ENCODE results near the gene DLGAP1. TPM values are rescaled to one million over a fixed set of nuclear protein-coding genes. Genes with fewer than 3 reads are reported as not detected.

The DLGAP1 gene
- total and polyA plus RNA-seq, 10 of the 15 experiments (the other 5 are each of a cell fraction or from before 2014, with no cell fraction given), result 0.23 to 27.6 (median 1.9) TPM

GRCh38 chr18:3966246-3966641, 488.9 kb downstream of the DLGAP1 start:
- ATAC-seq (no peak), DNase-seq (ENCODE audit: low read depth, low spot score) (no peak), FAIRE-seq (no peak)
- intact Hi-C loops (cut with micrococcal nuclease; ENCODE audit: unreplicated experiment) (no loop called here), in situ Hi-C loops (cut with MboI) (no loop called here)
- no peak overlapping the region for H2AFZ ChIP-seq (ENCODE audit: control insufficient read depth, low read depth, low read length)
- no peak overlapping the region for H3K9ac ChIP-seq (ENCODE audit: control insufficient read depth, insufficient read depth, low read length)
- no peaks in the 10 kb centered on the region for H4K20me1 ChIP-seq (ENCODE audit: control insufficient read depth, insufficient read depth)
- RAD21 ChIA-PET (ENCODE audit: unreplicated experiment), result interaction anchor here (1.3 kb wide), 1 partner anchor 195 kb away, joined by 4 read pairs; no protein-coding TSS in a partner anchor
- no peak overlapping the region for H3K27ac ChIP-seq (ENCODE audit: control insufficient read depth, insufficient read depth)
- POLR2A ChIA-PET, result interaction anchor here (0.9 kb wide), 1 partner anchor 11 kb away, joined by 3 read pairs; no protein-coding TSS in a partner anchor
- TF ChIP-seq YY1 (IDR thresholded peaks at IDR 0.05; ENCODE audit: low read depth, low read length) (no peak), PKNOX1 (IDR thresholded peaks at IDR 0.05) (no peak), IRF5 (IDR thresholded peaks at IDR 0.05; ENCODE audit: borderline replicate concordance) (no peak), BCL3 (IDR thresholded peaks at IDR 0.05; ENCODE audit: borderline replicate concordance, insufficient read depth, low read depth, low read length, poor library complexity, severe bottlenecking) (no peak), ZBTB33 (IDR thresholded peaks at IDR 0.05) (no peak), NR2C2 (IDR thresholded peaks at IDR 0.05; ENCODE audit: borderline replicate concordance, control insufficient read depth, insufficient read length, low read depth) (no peak), MYB (IDR thresholded peaks at IDR 0.05; ENCODE audit: borderline replicate concordance, low read depth, low read length) (no peak), ZNF384 (IDR thresholded peaks at IDR 0.05; ENCODE audit: borderline replicate concordance, low read depth, low read length) (no peak), BACH1 (IDR thresholded peaks at IDR 0.05; ENCODE audit: borderline replicate concordance) (no peak), ATF7 (IDR thresholded peaks at IDR 0.05; ENCODE audit: low read depth) (no peak), CEBPB (IDR thresholded peaks at IDR 0.05; ENCODE audit: borderline replicate concordance in 1 of 2, low read depth in 2 of 2, low read length in 2 of 2) (no peak), RAD51 (IDR thresholded peaks at IDR 0.05) (no peak), NFXL1 (IDR thresholded peaks at IDR 0.05; ENCODE audit: borderline replicate concordance) (no peak), ATF3 (IDR thresholded peaks at IDR 0.05; ENCODE audit: borderline replicate concordance, extremely low read depth, low read depth, low read length) (no peak)
- 8% methylated on average over 2 of the region's 2 CpGs for WGBS (ENCODE audit: insufficient coverage, insufficient replicate concordance, low lambda C conversion rate, missing lambda C conversion rate)
- no peak overlapping the region for H3K4me2 ChIP-seq (ENCODE audit: control insufficient read depth, insufficient read depth)
- no peaks in the 10 kb centered on the region for H3K4me1 ChIP-seq (ENCODE audit: control insufficient read depth, insufficient read depth, low read length)
- no TSS peak for BruUV-seq (replicated peaks)
- H3K9me3 ChIP-seq (replicated peaks; ENCODE audit: control insufficient read depth, insufficient read depth, low read length), result no peaks in the 10 kb centered on the region
- no peaks in the 10 kb centered on the region for H3K27me3 ChIP-seq (replicated peaks in 1 of 2; ENCODE audit: control insufficient read depth in 2 of 2, insufficient read depth in 2 of 2, low read length in 1 of 2)
- no peak overlapping the region for H3K4me3 ChIP-seq
- CTCF ChIA-PET, result interaction anchor here (1.0 to 3.0 kb wide), 4 partner anchors 17 to 194 kb away, joined by 3 to 9 read pairs (median 3); no protein-coding TSS in a partner anchor
- SMC1A ChIA-PET (ENCODE audit: uncharacterized antibody, unreplicated experiment), result interaction anchor here (0.7 to 1.3 kb wide), 4 partner anchors 11 to 53 kb away, joined by 3 to 5 read pairs (median 4); no protein-coding TSS in a partner anchor
- no peaks in the 10 kb centered on the region for H3K36me3 ChIP-seq (ENCODE audit: control insufficient read depth in 2 of 2, insufficient read depth in 2 of 2, low read length in 1 of 2)
- H3K79me2 ChIP-seq (ENCODE audit: control insufficient read depth, insufficient read depth, low read length), result no peaks in the 10 kb centered on the region
